OCI-LY7 (cell line): Measurements from ENCODE around the gene FARP2. TPM values are rescaled to one million over a fixed set of nuclear protein-coding genes. Genes with fewer than 3 reads are reported as not detected.

ENCODE experiments used
- BruUV-seq: library from RNA; stranded (reverse); fragments of 400-500 nt; replicated peaks from 2 replicates; lab custom pipeline; 2021; lab: Mats Ljungman, UMichigan
- CTCF ChIA-PET: fragments of 300-600 bp; sonication (Branson Sonifier 250); formaldehyde crosslinking; loops from one replicate; lab custom pipeline; 2022; ENCODE audit warnings: antibody characterized with exemption; ENCODE audit not compliant: unreplicated experiment; lab: Charles Lee
- POLR2A ChIA-PET: fragments of 300-600 bp; sonication (Branson Sonifier 250); formaldehyde crosslinking; loops from one replicate; lab custom pipeline; 2022; ENCODE audit warnings: antibody characterized with exemption; lab: Charles Lee
- DNase-seq: peaks from one replicate; pipeline ENCODE4 v3.0.0-alpha.2; 2015; ENCODE audit warnings: low spot score
- H2AFZ ChIP-seq: fragments of 200-600 bp; sonication (generic), shearing (Covaris generic); 2 replicates; pipeline ENCODE4 v1.6.1; 2014; ENCODE audit warnings: mild to moderate bottlenecking, antibody characterized with exemption, low read length, moderate library complexity
- H3K27ac ChIP-seq: fragments of 200-600 bp; sonication (generic); 2 replicates; pipeline ENCODE4 v1.5.1; 2014; ENCODE audit warnings: mixed run types, low read depth, mild to moderate bottlenecking, moderate library complexity, low read length, inconsistent platforms; ENCODE audit not compliant: poor library complexity, severe bottlenecking
- H3K36me3 ChIP-seq: fragments of 200-600 bp; sonication (generic); 2 replicates; pipeline ENCODE4 v1.6.1; 2014; ENCODE audit warnings: mild to moderate bottlenecking, antibody characterized with exemption, low read length, moderate library complexity, mixed read lengths; ENCODE audit not compliant: insufficient read depth
- H3K4me1 ChIP-seq: fragments of 200-600 bp; sonication (generic); 2 replicates; pipeline ENCODE4 v1.5.1; 2014; ENCODE audit warnings: mild to moderate bottlenecking, low read length; ENCODE audit not compliant: insufficient read depth, poor library complexity, severe bottlenecking
- H3K4me2 ChIP-seq: fragments of 200-600 bp; sonication (generic); 2 replicates; pipeline ENCODE4 v1.6.1; 2014; ENCODE audit warnings: mild to moderate bottlenecking, low read length
- H3K4me3 ChIP-seq: fragments of 200-600 bp; sonication (generic); 2 replicates; pipeline ENCODE4 v1.5.1; 2014; ENCODE audit warnings: mild to moderate bottlenecking, low read depth, low read length; ENCODE audit not compliant: poor library complexity, severe bottlenecking
- H3K79me2 ChIP-seq: fragments of 200-600 bp; sonication (generic); 2 replicates; pipeline ENCODE4 v1.6.1; 2016; ENCODE audit warnings: low read depth, mild to moderate bottlenecking, low read length, moderate library complexity, mixed read lengths; ENCODE audit not compliant: insufficient read depth
- H3K9me2 ChIP-seq: fragments of 200-600 bp; sonication (generic); 2 replicates; pipeline ENCODE4 v1.6.1; 2016; ENCODE audit warnings: mild to moderate bottlenecking, low read length, mixed read lengths; ENCODE audit not compliant: insufficient read depth
- H3K9me3 ChIP-seq: fragments of 200-600 bp; sonication (generic); 2 replicates; pipeline ENCODE4 v1.6.1; 2014; ENCODE audit warnings: mild to moderate bottlenecking, mixed run types, low read length, mixed read lengths
- H4K20me1 ChIP-seq: fragments of 200-600 bp; sonication (generic); 2 replicates; pipeline ENCODE4 v1.6.1; 2014; ENCODE audit warnings: mild to moderate bottlenecking, antibody characterized with exemption, low read length, moderate library complexity, mixed read lengths; ENCODE audit not compliant: insufficient read depth
- CTCF ChIP-seq: fragments of 200-600 bp; sonication (generic); conservative IDR thresholded peaks from 2 replicates; pipeline ENCODE4 v1.5.1; 2014; ENCODE audit warnings: mild to moderate bottlenecking, antibody characterized with exemption, low read length, moderate library complexity, mixed read lengths
- EZH2phosphoT487 ChIP-seq: fragments of 200-600 bp; sonication (generic); IDR thresholded peaks from 2 replicates; pipeline ENCODE4 v1.6.1; 2018; ENCODE audit warnings: low read depth, borderline replicate concordance, mild to moderate bottlenecking, mixed run types, antibody characterized with exemption, low read length, moderate library complexity, mixed read lengths
- intact Hi-C: fragments of 100-400 bp; cut with micrococcal nuclease; formaldehyde crosslinking; loops from one replicate; pipeline ENCODE4 v1.10.0; 2022; ENCODE audit not compliant: unreplicated experiment
- total RNA-seq, 2 experiments: library from RNA; depleted of rRNA in 1 of 2; stranded (reverse); fragments of >200 nt in 1 of 2; shearing (Covaris generic) in 1 of 2; gene quantifications; 2 replicates each; pipeline ENCODE4 v1.2.3, GENCODE V29; 2014 to 2022

FARP2 gene
- total RNA-seq, 2 experiments from 2014 or later = 33.6 to 52.7 TPM

GRCh38 chr2:241437179-241437578 is 81.1 kb downstream of the FARP2 start:
- peaks cover 57% of the 10 kb centered on the region for H3K36me3 ChIP-seq
- no peaks in the 10 kb centered on the region; the same call in 1 of the 2 replicates for H4K20me1 ChIP-seq
- no TSS peak for BruUV-seq
- H3K27ac ChIP-seq = no peak overlapping the region
- H3K4me2 ChIP-seq = no peak overlapping the region
- TF ChIP-seq EZH2phosphoT487 = no peak
- TF ChIP-seq CTCF = no peak
- no peaks in the 10 kb centered on the region for H3K9me3 ChIP-seq
- CTCF ChIA-PET = no interaction called here
- H3K9me2 ChIP-seq = no peaks in the 10 kb centered on the region
- POLR2A ChIA-PET = no interaction called here
- no peak for DNase-seq
- H3K4me1 ChIP-seq = no peaks in the 10 kb centered on the region
- no peak overlapping the region for H2AFZ ChIP-seq
- no peaks in the 10 kb centered on the region for H3K79me2 ChIP-seq
- intact Hi-C loops = no loop called here
- no peak overlapping the region for H3K4me3 ChIP-seq

GRCh38 chr2:241441492-241441891 is 85.4 kb downstream of the FARP2 start:
- DNase-seq = no peak
- BruUV-seq = no TSS peak
- TF ChIP-seq EZH2phosphoT487 (no peak), CTCF (no peak)
- Histone ChIP-seq H2AFZ (no peak overlapping the region), H3K9me2 (no peaks in the 10 kb centered on the region), H3K4me2 (no peak overlapping the region), H3K4me1 (peaks cover 21% of the 10 kb centered on the region), H3K9me3 (no peaks in the 10 kb centered on the region), H3K79me2 (no peaks in the 10 kb centered on the region), H3K27ac (no peak overlapping the region), H3K36me3 (peaks cover 56% of the 10 kb centered on the region), H3K4me3 (no peak overlapping the region), H4K20me1 (peaks cover 19% of the 10 kb centered on the region)
- ChIA-PET CTCF (no interaction called here), POLR2A (no interaction called here)
- intact Hi-C loops = loop anchor here (5.0 kb wide), 1 partner anchor 69 kb away; no protein-coding TSS in a partner anchor

DNA sequence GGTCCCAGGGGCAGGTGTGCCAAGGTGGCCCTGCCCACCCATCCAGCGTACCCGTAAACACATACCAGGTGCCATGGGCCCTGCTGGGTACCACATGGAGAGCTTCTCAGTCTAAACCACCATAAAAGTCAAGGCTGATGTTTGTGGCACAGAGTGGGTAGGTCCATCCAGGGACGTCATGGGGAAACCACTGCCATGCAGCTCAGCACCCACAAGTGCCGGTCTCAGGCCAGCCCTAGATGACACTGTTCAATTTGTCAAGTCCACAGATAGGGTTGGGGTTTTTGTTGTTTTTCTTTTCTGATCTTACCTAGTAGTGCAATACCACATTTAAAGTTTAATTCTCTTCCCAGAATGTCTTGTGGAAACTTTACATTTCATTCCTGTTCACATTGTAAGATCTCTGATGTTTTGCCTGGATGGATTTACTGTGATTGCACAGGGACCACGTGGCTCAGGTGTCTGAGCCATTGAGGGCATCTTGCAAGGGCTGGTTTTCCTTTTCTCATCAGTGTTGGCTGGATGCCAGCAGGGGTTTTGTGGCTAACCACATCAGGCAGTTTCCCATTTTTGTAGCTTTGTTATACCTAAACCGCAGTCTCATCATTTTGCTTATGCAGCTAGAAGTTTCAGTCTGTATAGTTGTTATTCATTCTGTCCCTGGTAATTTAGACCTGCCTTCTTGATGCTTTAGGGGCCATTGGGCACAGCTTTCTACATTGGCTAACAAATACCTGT is 87.6 kb downstream of the FARP2 start:
- Histone ChIP-seq H3K36me3 (peaks cover 48% of the 10 kb centered on the region), H3K9me3 (no peaks in the 10 kb centered on the region), H3K4me1 (peaks cover 21% of the 10 kb centered on the region), H3K4me2 (peak overlapping the region; percentile 47), H4K20me1 (peaks cover 19% of the 10 kb centered on the region), H3K4me3 (peak overlapping the region; percentile 7), H2AFZ (no peak overlapping the region), H3K9me2 (no peaks in the 10 kb centered on the region), H3K27ac (no peak overlapping the region), H3K79me2 (no peaks in the 10 kb centered on the region)
- TF ChIP-seq CTCF (no peak), EZH2phosphoT487 (no peak)
- intact Hi-C loops = loop anchor here (5.0 kb wide), 1 partner anchor 71 kb away; no protein-coding TSS in a partner anchor
- peak; percentile 90 for DNase-seq
- BruUV-seq = no TSS peak
- ChIA-PET POLR2A (interaction anchor here (0.6 kb wide), 1 partner anchor 109 kb away, joined by 5 read pairs; no protein-coding TSS in a partner anchor), CTCF (no interaction called here)
